ENCODE data around the gene GSTA2.

GSTA2 gene

DNA sequence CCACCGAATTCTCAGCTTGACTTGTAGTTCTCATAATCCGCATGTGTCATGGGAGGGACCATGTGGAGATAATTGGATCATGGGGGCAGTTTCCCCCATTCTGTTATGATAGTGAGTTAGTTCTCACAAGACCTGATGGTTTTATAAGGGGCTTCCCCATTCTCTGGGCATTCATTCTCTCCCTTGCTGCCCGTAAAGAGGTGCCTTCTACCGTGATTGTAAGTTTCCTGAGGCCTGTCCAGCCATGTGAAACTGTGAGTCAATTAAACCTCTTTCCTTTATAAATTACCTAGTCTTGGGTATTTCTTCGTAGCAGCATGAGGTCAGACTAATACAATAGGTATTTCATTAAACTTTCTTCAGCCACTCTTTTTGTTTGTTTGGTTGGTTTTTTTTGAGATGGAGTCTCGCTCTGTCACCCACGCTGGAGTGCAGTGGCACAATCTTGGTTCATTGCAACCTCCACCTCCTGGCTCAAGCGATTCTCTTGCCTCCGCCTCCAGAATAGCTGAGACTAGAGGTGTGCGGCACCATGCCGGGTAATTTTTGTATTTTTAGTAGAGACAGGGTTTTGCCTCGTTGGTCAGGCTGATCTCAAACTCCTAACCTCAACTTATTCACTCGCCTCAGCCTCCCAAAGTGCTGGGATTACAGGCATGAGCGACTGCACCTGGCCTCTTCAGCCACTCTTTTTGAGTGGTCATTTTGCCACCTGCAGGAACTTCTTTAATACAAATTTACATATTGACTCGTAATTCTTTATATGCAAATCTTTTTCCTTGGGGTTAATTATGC lies 36.3 kb downstream of the GSTA2 start:
- DNase-seq (ENCODE audit: low spot score): no peak
- TF ChIP-seq, protein P1, sequence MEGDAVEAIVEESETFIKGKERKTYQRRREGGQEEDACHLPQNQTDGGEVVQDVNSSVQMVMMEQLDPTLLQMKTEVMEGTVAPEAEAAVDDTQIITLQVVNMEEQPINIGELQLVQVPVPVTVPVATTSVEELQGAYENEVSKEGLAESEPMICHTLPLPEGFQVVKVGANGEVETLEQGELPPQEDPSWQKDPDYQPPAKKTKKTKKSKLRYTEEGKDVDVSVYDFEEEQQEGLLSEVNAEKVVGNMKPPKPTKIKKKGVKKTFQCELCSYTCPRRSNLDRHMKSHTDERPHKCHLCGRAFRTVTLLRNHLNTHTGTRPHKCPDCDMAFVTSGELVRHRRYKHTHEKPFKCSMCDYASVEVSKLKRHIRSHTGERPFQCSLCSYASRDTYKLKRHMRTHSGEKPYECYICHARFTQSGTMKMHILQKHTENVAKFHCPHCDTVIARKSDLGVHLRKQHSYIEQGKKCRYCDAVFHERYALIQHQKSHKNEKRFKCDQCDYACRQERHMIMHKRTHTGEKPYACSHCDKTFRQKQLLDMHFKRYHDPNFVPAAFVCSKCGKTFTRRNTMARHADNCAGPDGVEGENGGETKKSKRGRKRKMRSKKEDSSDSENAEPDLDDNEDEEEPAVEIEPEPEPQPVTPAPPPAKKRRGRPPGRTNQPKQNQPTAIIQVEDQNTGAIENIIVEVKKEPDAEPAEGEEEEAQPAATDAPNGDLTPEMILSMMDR (IDR thresholded peaks at IDR 0.05; ENCODE audit: borderline replicate concordance, control extremely low read depth, extremely low read depth, insufficient read depth, missing control alignments): no peak
- in situ Hi-C loops (cut with MboI; ENCODE audit: low sequenced_read_pairs, unreplicated experiment): no loop called here

DNA sequence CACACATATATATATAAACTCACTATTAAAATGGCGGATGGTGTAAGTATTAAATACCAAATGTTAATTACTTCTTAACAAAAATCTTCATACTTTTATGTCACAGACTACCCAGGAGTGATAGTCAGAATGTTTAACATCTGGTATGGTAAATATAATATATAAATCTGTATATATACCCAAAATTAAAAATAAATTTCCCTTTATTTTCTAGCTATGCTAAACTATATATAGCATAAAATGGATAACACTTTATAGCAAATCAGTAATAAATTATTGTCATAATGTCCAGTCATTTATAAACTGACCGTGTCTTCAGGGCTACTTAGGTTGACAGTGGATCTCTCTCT lies 37.1 kb downstream of the GSTA2 start:
- no peak for DNase-seq (ENCODE audit: low spot score)
- in situ Hi-C loops (cut with MboI; ENCODE audit: low sequenced_read_pairs, unreplicated experiment): no loop called here
- TF ChIP-seq, protein P1 (IDR thresholded peaks at IDR 0.05; ENCODE audit: borderline replicate concordance, control extremely low read depth, extremely low read depth, insufficient read depth, missing control alignments): no peak

DNA sequence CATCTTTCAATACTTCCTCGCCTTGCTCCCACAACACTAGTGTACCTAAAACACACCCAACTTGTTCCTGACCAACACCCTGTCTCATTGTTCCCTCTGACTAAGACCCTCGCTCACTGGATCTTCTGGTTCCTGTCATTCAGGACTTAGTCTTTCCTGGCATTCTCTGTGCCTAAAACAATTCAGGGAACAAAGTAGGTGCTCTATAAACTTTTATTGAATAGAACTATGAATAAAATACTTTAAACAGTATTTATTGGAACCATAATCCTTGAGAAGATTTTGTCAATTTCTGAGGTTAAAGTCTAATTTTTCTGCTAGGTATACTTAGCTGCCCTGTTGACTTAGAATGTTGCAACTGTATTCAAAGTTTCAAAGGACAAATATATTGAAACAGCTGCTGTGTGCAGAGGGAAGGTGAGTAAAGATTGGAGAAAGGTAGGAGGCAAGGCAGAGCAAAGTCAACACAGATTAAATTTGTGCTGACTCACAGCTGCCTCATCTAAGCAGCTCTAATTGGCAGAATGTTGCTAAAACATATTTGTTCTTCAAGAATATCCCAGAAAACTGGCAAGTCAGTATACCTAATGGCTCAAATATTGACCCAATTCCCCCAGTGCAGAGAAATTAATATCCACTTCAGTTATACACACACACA lies 37.6 kb downstream of the GSTA2 start:
- TF ChIP-seq, protein P1 (IDR thresholded peaks at IDR 0.05; ENCODE audit: borderline replicate concordance, control extremely low read depth, extremely low read depth, insufficient read depth, missing control alignments): no peak
- in situ Hi-C loops (cut with MboI; ENCODE audit: low sequenced_read_pairs, unreplicated experiment): no loop called here
- no peak for DNase-seq (ENCODE audit: low spot score)

DNA sequence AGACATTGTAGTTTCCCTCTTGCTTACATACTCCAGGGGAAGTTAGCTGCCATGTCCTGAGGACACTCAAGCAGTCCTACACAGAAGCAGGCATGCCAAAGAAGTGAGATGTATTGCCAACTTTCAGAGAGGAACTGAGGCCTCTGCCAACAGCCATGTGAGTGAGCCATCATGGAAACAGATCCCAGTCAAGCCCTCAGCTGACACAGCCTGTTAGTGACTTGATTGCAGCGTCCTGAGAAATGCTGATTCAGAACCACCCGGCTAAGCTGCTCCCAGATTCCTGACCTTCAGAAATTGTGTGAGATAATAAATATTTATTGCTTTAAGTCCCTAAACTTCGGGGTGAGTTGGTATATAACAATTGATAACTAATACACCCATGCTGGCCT lies 38.1 kb downstream of the GSTA2 start:
- DNase-seq (ENCODE audit: low spot score): no peak
- TF ChIP-seq, protein P1 (IDR thresholded peaks at IDR 0.05; ENCODE audit: borderline replicate concordance, control extremely low read depth, extremely low read depth, insufficient read depth, missing control alignments): no peak
- in situ Hi-C loops (cut with MboI; ENCODE audit: low sequenced_read_pairs, unreplicated experiment): no loop called here

DNA sequence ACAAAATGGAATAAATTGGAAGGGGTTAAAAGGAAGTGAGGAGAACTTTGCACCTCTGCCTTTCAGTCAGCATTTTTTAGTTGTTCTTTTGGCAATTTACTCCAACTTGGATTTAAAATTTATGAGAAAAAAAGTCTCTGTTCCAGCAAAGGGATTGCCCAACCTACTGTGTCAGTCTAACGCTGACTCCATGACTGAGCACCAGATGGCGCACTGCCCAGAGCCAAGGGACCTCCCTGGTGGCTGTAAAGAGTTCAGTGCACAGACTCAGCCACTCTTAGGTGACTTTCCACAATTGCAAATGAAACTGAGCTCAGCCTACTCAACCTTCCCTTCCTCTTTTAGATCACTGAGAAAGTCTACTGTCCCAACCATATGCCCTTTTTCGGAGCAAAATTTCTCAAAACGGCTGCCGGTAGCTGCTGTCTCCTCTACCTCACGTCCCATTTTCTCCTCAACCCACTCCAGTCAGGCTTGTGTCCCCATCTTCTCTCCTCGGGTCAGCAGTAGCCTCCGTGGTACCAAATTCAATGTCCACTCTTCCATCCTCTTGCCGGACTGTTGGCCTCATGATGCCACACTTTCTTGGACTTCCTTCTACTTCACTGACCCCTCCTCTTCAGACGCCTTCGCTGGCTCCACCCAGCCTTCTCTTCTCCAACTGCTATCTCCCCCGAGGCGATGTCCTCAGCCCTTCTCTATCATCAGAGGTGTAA lies 38.7 kb downstream of the GSTA2 start:
- DNase-seq (ENCODE audit: low spot score): peak; percentile 77
- TF ChIP-seq, protein P1 (IDR thresholded peaks at IDR 0.05; ENCODE audit: borderline replicate concordance, control extremely low read depth, extremely low read depth, insufficient read depth, missing control alignments): peak; percentile 91
- in situ Hi-C loops (cut with MboI; ENCODE audit: low sequenced_read_pairs, unreplicated experiment): no loop called here

DNA sequence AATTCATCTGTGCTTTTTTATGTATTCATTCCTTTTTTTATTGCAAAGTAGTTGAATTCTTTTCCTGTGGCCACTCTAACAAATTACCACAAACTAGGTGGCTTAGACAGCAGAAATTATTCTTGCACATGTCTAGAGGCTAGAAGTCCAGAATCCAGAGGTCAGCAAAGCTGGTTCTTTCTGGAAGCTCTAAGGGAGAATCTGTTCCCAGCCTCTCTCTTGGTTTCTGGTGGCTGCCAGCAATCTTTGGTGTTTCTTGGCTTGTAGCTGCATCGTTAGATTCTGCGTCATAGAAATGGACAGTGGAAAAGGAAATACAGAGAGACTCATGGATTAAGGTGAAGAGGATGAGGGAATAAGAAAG lies 39.3 kb downstream of the GSTA2 start:
- in situ Hi-C loops (cut with MboI; ENCODE audit: low sequenced_read_pairs, unreplicated experiment): no loop called here
- TF ChIP-seq, protein P1 (IDR thresholded peaks at IDR 0.05; ENCODE audit: borderline replicate concordance, control extremely low read depth, extremely low read depth, insufficient read depth, missing control alignments): no peak
- no peak for DNase-seq (ENCODE audit: low spot score)

Measured in GM13976 (cell line).